PFSK-1 (cell line): ENCODE measurements around the gene RPL10.

Experiments used
- FOXP2 ChIP-seq: optimal IDR thresholded peaks from 2 replicates; pipeline ENCODE3; 2011; ENCODE audit warnings: borderline replicate concordance, control low read depth, inconsistent platforms; ENCODE audit not compliant: insufficient read depth; ENCODE audit errors: extremely low read length, extremely low read depth
- POLR2AphosphoS5 ChIP-seq: IDR thresholded peaks from 2 replicates; pipeline ENCODE4 v1.6.1; 2012; ENCODE audit warnings: low read depth, mild to moderate bottlenecking, control low read depth, low read length, moderate library complexity
- SIN3A ChIP-seq: IDR thresholded peaks from 2 replicates; pipeline ENCODE4 v1.6.1; 2012; ENCODE audit warnings: mild to moderate bottlenecking, low read length, moderate library complexity, borderline replicate concordance; ENCODE audit not compliant: insufficient read depth
- TAF1 ChIP-seq: IDR thresholded peaks from 2 replicates; pipeline ENCODE4 v1.6.1; 2012; ENCODE audit warnings: low read length, control low read depth, borderline replicate concordance; ENCODE audit not compliant: insufficient read depth
- TF ChIP-seq, protein P1 (sequence below), 2 experiments: IDR thresholded peaks; 2 replicates each; pipeline versions ENCODE4 v1.6.1 to v1.8.0; 2011 to 2012; ENCODE audit warnings: low read depth in 2 of 2, low read length in 2 of 2, control low read depth in 1 of 2, inconsistent platforms in 1 of 2, mild to moderate bottlenecking in 1 of 2, moderate library complexity in 1 of 2; ENCODE audit not compliant: insufficient read depth in 1 of 2

RPL10 gene

DNA sequence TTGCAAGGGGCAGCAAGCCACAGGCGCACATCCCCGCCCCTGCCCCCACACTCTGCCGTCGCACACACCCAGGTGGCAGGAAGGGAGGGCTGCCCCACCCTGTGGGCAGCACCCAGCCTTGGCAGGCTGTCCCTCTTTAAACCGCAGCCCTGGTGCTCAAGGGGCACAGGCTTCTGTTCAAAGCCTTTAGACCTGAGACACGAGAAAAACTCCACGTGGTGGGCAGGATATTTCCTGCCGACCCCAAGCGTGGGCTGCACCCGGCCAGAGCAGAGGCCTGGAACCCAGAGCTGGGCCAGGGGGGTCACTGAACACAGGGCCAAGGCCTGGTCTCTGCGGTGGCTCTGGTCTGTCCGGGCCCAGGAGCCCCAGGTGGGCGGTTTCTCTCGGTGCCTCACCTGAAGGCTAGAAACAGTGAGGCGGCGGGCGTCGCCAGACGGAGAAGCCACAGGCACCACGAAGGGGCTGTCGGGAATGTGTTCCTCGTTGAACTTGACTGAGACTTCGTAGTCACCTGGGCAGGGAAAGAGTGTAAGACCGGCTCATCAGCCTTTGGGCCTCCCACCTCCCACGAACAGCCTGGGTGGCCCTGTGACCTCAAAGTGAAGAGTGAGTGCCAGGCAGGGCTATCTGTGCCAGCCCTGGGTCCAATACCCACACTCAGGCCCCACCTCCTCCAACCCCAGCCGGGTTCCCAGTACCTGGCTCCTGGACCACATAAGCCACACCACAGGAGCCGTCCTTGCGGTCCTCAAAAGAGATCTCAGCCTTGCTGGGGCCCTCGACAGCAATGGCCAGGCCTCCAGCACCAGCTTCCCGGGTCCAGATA, 46.8 kb upstream of the RPL10 start:
- TF ChIP-seq TAF1 (no peak), FOXP2 (no peak), POLR2AphosphoS5 (no peak), SIN3A (no peak)
- TF ChIP-seq, protein P1, sequence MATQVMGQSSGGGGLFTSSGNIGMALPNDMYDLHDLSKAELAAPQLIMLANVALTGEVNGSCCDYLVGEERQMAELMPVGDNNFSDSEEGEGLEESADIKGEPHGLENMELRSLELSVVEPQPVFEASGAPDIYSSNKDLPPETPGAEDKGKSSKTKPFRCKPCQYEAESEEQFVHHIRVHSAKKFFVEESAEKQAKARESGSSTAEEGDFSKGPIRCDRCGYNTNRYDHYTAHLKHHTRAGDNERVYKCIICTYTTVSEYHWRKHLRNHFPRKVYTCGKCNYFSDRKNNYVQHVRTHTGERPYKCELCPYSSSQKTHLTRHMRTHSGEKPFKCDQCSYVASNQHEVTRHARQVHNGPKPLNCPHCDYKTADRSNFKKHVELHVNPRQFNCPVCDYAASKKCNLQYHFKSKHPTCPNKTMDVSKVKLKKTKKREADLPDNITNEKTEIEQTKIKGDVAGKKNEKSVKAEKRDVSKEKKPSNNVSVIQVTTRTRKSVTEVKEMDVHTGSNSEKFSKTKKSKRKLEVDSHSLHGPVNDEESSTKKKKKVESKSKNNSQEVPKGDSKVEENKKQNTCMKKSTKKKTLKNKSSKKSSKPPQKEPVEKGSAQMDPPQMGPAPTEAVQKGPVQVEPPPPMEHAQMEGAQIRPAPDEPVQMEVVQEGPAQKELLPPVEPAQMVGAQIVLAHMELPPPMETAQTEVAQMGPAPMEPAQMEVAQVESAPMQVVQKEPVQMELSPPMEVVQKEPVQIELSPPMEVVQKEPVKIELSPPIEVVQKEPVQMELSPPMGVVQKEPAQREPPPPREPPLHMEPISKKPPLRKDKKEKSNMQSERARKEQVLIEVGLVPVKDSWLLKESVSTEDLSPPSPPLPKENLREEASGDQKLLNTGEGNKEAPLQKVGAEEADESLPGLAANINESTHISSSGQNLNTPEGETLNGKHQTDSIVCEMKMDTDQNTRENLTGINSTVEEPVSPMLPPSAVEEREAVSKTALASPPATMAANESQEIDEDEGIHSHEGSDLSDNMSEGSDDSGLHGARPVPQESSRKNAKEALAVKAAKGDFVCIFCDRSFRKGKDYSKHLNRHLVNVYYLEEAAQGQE (IDR thresholded peaks at IDR 0.05; ENCODE audit: insufficient read depth in 1 of 2, low read depth in 2 of 2, low read length in 2 of 2): no peak

DNA sequence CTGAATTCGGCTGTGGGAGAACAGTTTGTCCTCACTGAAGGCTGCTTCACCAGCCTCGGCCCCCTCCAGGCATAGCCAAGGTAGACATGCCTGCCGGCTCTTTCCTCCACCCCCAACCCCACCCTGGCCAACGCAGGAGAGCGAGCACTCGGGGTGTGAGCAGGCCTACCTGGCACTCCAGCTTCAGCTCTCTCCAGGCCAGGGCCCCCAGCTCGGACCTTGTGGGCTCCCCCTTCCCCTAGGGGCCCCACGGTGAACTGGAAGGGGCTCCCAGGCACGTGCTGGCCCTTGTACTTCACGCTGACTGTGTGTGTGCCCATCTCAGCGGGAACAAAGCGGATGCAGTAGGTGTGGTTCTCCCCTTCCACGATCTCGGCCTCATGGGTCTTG, 46.2 kb upstream of the RPL10 start:
- TF ChIP-seq TAF1 (no peak), POLR2AphosphoS5 (no peak), FOXP2 (no peak), SIN3A (no peak)
- TF ChIP-seq, protein P1 (IDR thresholded peaks at IDR 0.05; ENCODE audit: insufficient read depth in 1 of 2, low read depth in 2 of 2, low read length in 2 of 2): no peak

DNA sequence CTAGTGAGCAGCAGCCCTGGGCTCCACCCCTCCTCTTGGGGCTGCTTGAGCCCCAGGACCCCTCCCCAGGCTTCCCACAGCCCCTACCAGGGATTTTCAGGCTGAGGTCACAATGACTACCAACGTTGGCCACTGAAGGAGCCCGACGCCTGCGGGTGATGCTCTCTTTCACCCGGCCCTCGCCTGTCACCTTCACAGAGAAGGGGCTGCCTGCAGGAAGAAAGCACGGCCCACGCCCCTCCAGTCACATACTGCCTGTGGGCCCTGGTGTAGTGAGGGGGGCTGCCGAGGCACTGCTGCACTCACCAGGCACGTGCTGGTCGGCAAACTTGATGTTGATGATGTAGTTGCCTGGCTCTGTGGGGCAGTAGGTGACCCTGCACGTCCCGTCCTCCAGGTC, 45.7 kb upstream of the RPL10 start:
- TF ChIP-seq, protein P1 (IDR thresholded peaks at IDR 0.05; ENCODE audit: insufficient read depth in 1 of 2, low read depth in 2 of 2, low read length in 2 of 2): no peak
- TF ChIP-seq FOXP2 (no peak), TAF1 (no peak), SIN3A (no peak), POLR2AphosphoS5 (no peak)

DNA sequence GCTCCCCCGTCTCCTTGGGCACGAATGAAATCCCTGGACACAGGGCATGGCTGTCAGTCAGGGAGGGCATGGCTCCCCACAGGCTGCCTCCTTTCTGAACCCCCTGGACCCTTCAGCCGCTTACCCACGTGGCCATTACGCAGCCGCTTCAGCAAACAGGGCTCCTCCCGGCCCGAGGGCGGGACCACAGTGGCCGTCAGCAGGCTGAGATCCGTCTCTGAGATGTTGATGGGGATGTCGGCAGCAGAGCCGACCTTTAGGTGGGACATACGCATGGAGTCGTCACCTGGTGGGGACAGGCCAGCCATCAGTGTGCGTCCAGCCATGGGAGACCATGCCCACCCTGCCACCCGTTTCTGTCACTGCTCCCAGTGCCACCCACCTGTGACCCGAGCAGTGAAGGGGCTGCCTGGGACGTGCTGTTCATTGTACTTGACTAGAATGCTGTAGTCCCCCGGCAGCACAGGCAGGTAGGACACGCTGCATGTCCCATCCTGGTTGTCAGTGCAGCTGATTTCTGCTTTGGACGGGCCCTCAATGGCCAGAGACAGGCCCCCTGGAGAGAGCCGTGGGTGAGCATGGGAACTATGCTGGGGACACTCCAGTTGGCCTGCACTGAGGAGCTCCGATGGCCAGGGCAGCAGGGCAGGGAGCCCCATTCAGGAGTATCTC, 44.9 kb upstream of the RPL10 start:
- TF ChIP-seq TAF1: no peak

DNA sequence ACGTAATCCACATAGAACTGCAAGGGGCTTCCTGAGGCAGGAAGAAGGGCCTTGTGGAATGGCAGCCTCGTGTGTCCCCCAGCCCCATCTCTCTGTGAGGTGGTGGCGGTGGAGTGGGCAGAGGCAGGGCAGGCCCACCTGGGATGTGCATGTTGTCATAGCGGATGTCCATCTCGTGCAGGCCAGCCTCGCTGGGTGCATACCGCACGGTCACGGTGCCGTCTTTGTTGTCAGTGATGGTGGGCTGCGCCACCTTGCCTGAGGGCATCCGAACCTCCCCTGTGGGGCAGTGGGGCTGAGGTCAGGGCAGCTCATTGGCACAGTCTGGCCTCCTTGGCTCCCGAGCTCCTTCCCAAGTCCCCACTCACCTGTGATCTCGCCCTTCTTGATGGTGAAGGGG, 44.2 kb upstream of the RPL10 start:
- no peak for TF ChIP-seq TAF1
- no peak for TF ChIP-seq POLR2AphosphoS5
- no peak for TF ChIP-seq SIN3A
- TF ChIP-seq, protein P1 (IDR thresholded peaks at IDR 0.05; ENCODE audit: insufficient read depth in 1 of 2, low read depth in 2 of 2, low read length in 2 of 2): no peak
- TF ChIP-seq FOXP2: no peak
